ENCODE measurements around the gene PTPRS.

DNA sequence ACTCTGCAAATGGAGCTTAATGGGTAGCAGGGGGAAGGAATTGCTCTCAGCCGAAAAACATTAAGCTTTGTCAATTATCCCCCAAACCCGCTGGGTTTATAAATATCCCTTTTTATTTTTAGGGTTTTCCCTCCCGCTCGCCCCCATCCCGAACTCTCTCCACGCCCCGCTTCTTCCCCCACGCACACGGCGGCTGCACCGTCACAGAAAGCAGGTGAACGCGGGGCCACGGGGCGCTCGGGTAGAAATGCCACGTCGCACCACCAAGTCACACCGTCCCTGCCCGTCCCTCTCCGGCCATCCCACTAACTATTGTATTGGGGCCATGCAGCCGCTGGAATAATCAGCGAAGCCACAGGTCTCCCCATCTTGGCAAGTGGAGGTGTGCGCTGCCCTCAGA, 3.5 kb downstream of the PTPRS start:
- TF ChIP-seq, protein P1, sequence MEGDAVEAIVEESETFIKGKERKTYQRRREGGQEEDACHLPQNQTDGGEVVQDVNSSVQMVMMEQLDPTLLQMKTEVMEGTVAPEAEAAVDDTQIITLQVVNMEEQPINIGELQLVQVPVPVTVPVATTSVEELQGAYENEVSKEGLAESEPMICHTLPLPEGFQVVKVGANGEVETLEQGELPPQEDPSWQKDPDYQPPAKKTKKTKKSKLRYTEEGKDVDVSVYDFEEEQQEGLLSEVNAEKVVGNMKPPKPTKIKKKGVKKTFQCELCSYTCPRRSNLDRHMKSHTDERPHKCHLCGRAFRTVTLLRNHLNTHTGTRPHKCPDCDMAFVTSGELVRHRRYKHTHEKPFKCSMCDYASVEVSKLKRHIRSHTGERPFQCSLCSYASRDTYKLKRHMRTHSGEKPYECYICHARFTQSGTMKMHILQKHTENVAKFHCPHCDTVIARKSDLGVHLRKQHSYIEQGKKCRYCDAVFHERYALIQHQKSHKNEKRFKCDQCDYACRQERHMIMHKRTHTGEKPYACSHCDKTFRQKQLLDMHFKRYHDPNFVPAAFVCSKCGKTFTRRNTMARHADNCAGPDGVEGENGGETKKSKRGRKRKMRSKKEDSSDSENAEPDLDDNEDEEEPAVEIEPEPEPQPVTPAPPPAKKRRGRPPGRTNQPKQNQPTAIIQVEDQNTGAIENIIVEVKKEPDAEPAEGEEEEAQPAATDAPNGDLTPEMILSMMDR (IDR thresholded peaks at IDR 0.05; ENCODE audit: low read length): no peak
- TF ChIP-seq EZH2 (optimal IDR thresholded peaks at IDR 0.05; ENCODE audit: low read depth, low read length) (no peak), EZH2phosphoT487 (IDR thresholded peaks at IDR 0.05; ENCODE audit: low read length) (no peak)

Measured in MM.1S (cell line).